B cell (primary cell): ENCODE results near the gene KRT37. TPM values are rescaled to one million over a fixed set of nuclear protein-coding genes. Genes with fewer than 3 reads are reported as not detected.

Experiments used
- ATAC-seq: fragments of 200-7000 bp; cut with Tn5 transposase; one replicate; pipeline ENCODE4 v1.10.0; 2021; ENCODE audit warnings: low read depth, mild to moderate bottlenecking, moderate number of reproducible peaks, moderate library complexity
- CTCF ChIA-PET: fragments of 350-600 bp; sonication (Branson Sonifier 250); formaldehyde crosslinking; loops from one replicate; lab custom pipeline; 2021; ENCODE audit warnings: antibody characterized with exemption, inconsistent platforms; lab: Charles Lee
- POLR2A ChIA-PET: fragments of 350-600 bp; sonication (Branson Sonifier 250); formaldehyde crosslinking; loops from one replicate; lab custom pipeline; 2021; ENCODE audit warnings: antibody characterized with exemption; lab: Charles Lee
- DNase-seq: peaks from one replicate; pipeline ENCODE4 v3.0.0; 2013
- H2AFZ ChIP-seq: 2 replicates; pipeline ENCODE4 v1.6.1; 2012; ENCODE audit warnings: mild to moderate bottlenecking, low read depth, low read length; ENCODE audit not compliant: insufficient read depth, poor library complexity, severe bottlenecking
- H3K27ac ChIP-seq, 2 donors: 1 replicate in 1 of 2; 2 replicates in 1 of 2; pipeline ENCODE4 v1.5.1; 2012 to 2013; ENCODE audit warnings: low read length in 2 of 2, mild to moderate bottlenecking in 2 of 2, moderate library complexity in 1 of 2
- H3K27me3 ChIP-seq, 4 experiments: fragments of 200-600 bp in 1 of 4; sonication (generic) in 1 of 4; replicated peaks in 1 of 4; 1 replicate in 2 of 4; 2 replicates in 2 of 4; pipeline versions ENCODE4 v1.6.1 to v1.7.0; 2013 to 2016; ENCODE audit warnings: low read length in 3 of 4, mild to moderate bottlenecking in 2 of 4, mixed read lengths in 1 of 4, moderate library complexity in 1 of 4; ENCODE audit not compliant: insufficient read depth in 4 of 4, control insufficient read depth in 3 of 4; ENCODE audit errors: control extremely low read depth in 1 of 4
- H3K36me3 ChIP-seq, 2 experiments: replicated peaks in 1 of 2; 1 replicate in 1 of 2; 2 replicates in 1 of 2; pipeline versions ENCODE4 v1.6.1 to v1.7.1; 2013; ENCODE audit warnings: low read length in 1 of 2; ENCODE audit not compliant: insufficient read depth in 2 of 2, control insufficient read depth in 1 of 2; ENCODE audit errors: control extremely low read depth in 1 of 2, extremely low read depth in 1 of 2
- H3K4me1 ChIP-seq, 2 donors: fragments of 200-600 bp in 1 of 2; sonication (generic) in 1 of 2; 1 replicate in 1 of 2; 2 replicates in 1 of 2; pipeline versions ENCODE4 v1.5.1 to v1.6.1; 2013 to 2017; ENCODE audit warnings: low read length in 2 of 2; ENCODE audit not compliant: control insufficient read depth in 2 of 2, insufficient read depth in 2 of 2
- H3K4me2 ChIP-seq: replicated peaks from 2 replicates; pipeline ENCODE3; 2012; ENCODE audit warnings: mild to moderate bottlenecking, low read depth, low read length; ENCODE audit not compliant: poor library complexity, severe bottlenecking
- H3K4me3 ChIP-seq, 5 experiments: fragments of 200-600 bp in 1 of 5; sonication (generic) in 1 of 5; 1 replicate in 3 of 5; 2 replicates in 2 of 5; pipeline versions ENCODE4 v1.5.1 to v1.7.0; 2011 to 2016; ENCODE audit warnings: low read length in 4 of 5, mild to moderate bottlenecking in 4 of 5, low read depth in 2 of 5, control low read depth in 1 of 5, moderate library complexity in 1 of 5; ENCODE audit not compliant: insufficient read depth in 1 of 5; ENCODE audit errors: control extremely low read depth in 1 of 5, extremely low read depth in 1 of 5
- H3K79me2 ChIP-seq: fragments of 200-600 bp; sonication (generic); one replicate; pipeline ENCODE4 v1.6.0; 2016; ENCODE audit warnings: low read length; ENCODE audit not compliant: control insufficient read depth, insufficient read depth
- H3K9ac ChIP-seq: fragments of 200-600 bp; sonication (generic); 2 replicates; pipeline ENCODE4 v1.6.1; 2017; ENCODE audit warnings: mild to moderate bottlenecking, low read length, moderate library complexity
- H3K9me3 ChIP-seq, 3 donors: one replicate each; pipeline versions ENCODE4 v1.6.1 to v1.7.1; 2013; ENCODE audit warnings: low read length in 2 of 3; ENCODE audit not compliant: control insufficient read depth in 2 of 3, insufficient read depth in 1 of 3; ENCODE audit errors: control extremely low read depth in 1 of 3
- H4K20me1 ChIP-seq: 2 replicates; pipeline ENCODE4 v1.6.0; 2012; ENCODE audit warnings: mild to moderate bottlenecking, low read length; ENCODE audit not compliant: insufficient read depth, control insufficient read depth, poor library complexity, severe bottlenecking
- H3K27ac Mint-ChIP-seq: one replicate; pipeline ENCODE4 v1.8.0; 2021; ENCODE audit warnings: mixed read lengths
- H3K27me3 Mint-ChIP-seq: one replicate; pipeline ENCODE4 v1.8.0; 2021; ENCODE audit warnings: mixed read lengths
- H3K4me1 Mint-ChIP-seq: one replicate; pipeline ENCODE4 v1.8.0; 2021; ENCODE audit warnings: mixed read lengths
- H3K4me3 Mint-ChIP-seq: one replicate; pipeline ENCODE4 v1.8.0; 2021; ENCODE audit warnings: mixed read lengths
- H3K9me3 Mint-ChIP-seq: one replicate; pipeline ENCODE4 v1.8.0; 2022; ENCODE audit warnings: mixed read lengths; ENCODE audit not compliant: insufficient read depth
- EZH2 ChIP-seq: IDR thresholded peaks from 2 replicates; pipeline ENCODE4 v1.6.1; 2012; ENCODE audit warnings: borderline replicate concordance, low read depth, mild to moderate bottlenecking, moderate library complexity, low read length; ENCODE audit not compliant: insufficient read depth, poor library complexity, severe bottlenecking
- WGBS: methylation state at CpG from one replicate; pipeline ENCODE4 v1.1.5; 2013; ENCODE audit warnings: missing lambda C conversion rate; ENCODE audit not compliant: insufficient coverage; 5-methylcytosine and 5-hydroxymethylcytosine counted together
- intact Hi-C: fragments of 100-400 bp; cut with micrococcal nuclease; formaldehyde crosslinking; loops from one replicate; pipeline ENCODE4 v1.10.0; 2022
- polyA plus RNA-seq: library from polyadenylated mRNA; depleted of rRNA; stranded (reverse); fragments of >200 nt; gene quantifications from 2 replicates; pipeline ENCODE4 v1.2.3, GENCODE V29; 2012
- total RNA-seq, 2 donors: library from RNA; stranded (reverse); fragments of 120-200 nt in 1 of 2; gene quantifications; 1 replicate in 1 of 2; 2 replicates in 1 of 2; pipeline versions ENCODE4 v1.2.3 to v1.2.4, GENCODE V29; 2013 to 2022
- TF ChIP-seq, protein P1 (sequence below): fragments of 200-600 bp; IDR thresholded peaks from one replicate; pipeline ENCODE4 v1.8.0; 2022; ENCODE audit warnings: antibody characterized with exemption, mild to moderate bottlenecking

Gene KRT37
- total and polyA plus RNA-seq, 2 donors (not counting 1 experiment from before 2014, with no cell fraction given) = not detected

GRCh38 chr17:41449008-41449407, 24.6 kb upstream of the KRT37 start:
- TF ChIP-seq, protein P1, sequence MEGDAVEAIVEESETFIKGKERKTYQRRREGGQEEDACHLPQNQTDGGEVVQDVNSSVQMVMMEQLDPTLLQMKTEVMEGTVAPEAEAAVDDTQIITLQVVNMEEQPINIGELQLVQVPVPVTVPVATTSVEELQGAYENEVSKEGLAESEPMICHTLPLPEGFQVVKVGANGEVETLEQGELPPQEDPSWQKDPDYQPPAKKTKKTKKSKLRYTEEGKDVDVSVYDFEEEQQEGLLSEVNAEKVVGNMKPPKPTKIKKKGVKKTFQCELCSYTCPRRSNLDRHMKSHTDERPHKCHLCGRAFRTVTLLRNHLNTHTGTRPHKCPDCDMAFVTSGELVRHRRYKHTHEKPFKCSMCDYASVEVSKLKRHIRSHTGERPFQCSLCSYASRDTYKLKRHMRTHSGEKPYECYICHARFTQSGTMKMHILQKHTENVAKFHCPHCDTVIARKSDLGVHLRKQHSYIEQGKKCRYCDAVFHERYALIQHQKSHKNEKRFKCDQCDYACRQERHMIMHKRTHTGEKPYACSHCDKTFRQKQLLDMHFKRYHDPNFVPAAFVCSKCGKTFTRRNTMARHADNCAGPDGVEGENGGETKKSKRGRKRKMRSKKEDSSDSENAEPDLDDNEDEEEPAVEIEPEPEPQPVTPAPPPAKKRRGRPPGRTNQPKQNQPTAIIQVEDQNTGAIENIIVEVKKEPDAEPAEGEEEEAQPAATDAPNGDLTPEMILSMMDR = no peak
- no peak for TF ChIP-seq EZH2
- H3K79me2 ChIP-seq = no peaks in the 10 kb centered on the region
- H3K4me2 ChIP-seq = no peak overlapping the region
- no peak overlapping the region for H2AFZ ChIP-seq
- no peak overlapping the region for H3K9ac ChIP-seq
- H3K9me3 ChIP-seq = peaks cover 0 to 3% (median 0%) of the 10 kb centered on the region in 3 donors
- intact Hi-C loops = no loop called here
- 77% methylated on average over 6 of the region's 6 CpGs for WGBS
- no peaks in the 10 kb centered on the region for H3K4me1 ChIP-seq
- ChIA-PET POLR2A (no interaction called here), CTCF (no interaction called here)
- H3K36me3 ChIP-seq = no peaks in the 10 kb centered on the region
- ATAC-seq = no peak
- no peak overlapping the region for H3K27ac ChIP-seq
- H4K20me1 ChIP-seq = no peaks in the 10 kb centered on the region
- no peak overlapping the region for H3K27ac Mint-ChIP-seq
- no peak overlapping the region for H3K4me3 ChIP-seq
- DNase-seq = no peak
- no peaks in the 10 kb centered on the region for H3K4me1 Mint-ChIP-seq
- peaks cover 0 to 15% (median under 1%) of the 10 kb centered on the region in 4 experiments for H3K27me3 ChIP-seq
- peaks cover 43% of the 10 kb centered on the region for H3K27me3 Mint-ChIP-seq
- H3K4me3 Mint-ChIP-seq = no peak overlapping the region
- no peaks in the 10 kb centered on the region for H3K9me3 Mint-ChIP-seq

GRCh38 chr17:41448506-41448905, 24.1 kb upstream of the KRT37 start:
- ATAC-seq (no peak), DNase-seq (no peak)
- Histone ChIP-seq H3K36me3 (no peaks in the 10 kb centered on the region), H3K9ac (no peak overlapping the region), H3K4me3 (no peak overlapping the region), H3K27me3 (peaks cover 0 to 15% (median 0%) of the 10 kb centered on the region in 4 experiments), H3K9me3 (peaks cover 0 to 3% (median 0%) of the 10 kb centered on the region in 3 donors), H3K27ac (no peak overlapping the region), H2AFZ (no peak overlapping the region), H3K4me2 (no peak overlapping the region), H3K4me1 (no peaks in the 10 kb centered on the region), H3K79me2 (no peaks in the 10 kb centered on the region), H4K20me1 (no peaks in the 10 kb centered on the region)
- 70% methylated on average over 2 of the region's 2 CpGs for WGBS
- H3K27ac Mint-ChIP-seq = no peak overlapping the region
- TF ChIP-seq EZH2 = no peak
- TF ChIP-seq, protein P1 = no peak
- H3K27me3 Mint-ChIP-seq = peaks cover 39% of the 10 kb centered on the region
- H3K9me3 Mint-ChIP-seq = no peaks in the 10 kb centered on the region
- ChIA-PET POLR2A (no interaction called here), CTCF (no interaction called here)
- intact Hi-C loops = no loop called here
- no peak overlapping the region for H3K4me3 Mint-ChIP-seq
- no peaks in the 10 kb centered on the region for H3K4me1 Mint-ChIP-seq
